Measurements from ENCODE around the gene EDN2. TPM values are rescaled to one million over a fixed set of nuclear protein-coding genes. Genes with fewer than 3 reads are reported as not detected.
A peak's percentile ranks its signal among the peaks of the same experiment; 100 is the strongest.

The EDN2 gene
- total and polyA plus RNA-seq, 11 donors = 0.23 to 3.5 (median 1.9) TPM; not detected in 4

DNA sequence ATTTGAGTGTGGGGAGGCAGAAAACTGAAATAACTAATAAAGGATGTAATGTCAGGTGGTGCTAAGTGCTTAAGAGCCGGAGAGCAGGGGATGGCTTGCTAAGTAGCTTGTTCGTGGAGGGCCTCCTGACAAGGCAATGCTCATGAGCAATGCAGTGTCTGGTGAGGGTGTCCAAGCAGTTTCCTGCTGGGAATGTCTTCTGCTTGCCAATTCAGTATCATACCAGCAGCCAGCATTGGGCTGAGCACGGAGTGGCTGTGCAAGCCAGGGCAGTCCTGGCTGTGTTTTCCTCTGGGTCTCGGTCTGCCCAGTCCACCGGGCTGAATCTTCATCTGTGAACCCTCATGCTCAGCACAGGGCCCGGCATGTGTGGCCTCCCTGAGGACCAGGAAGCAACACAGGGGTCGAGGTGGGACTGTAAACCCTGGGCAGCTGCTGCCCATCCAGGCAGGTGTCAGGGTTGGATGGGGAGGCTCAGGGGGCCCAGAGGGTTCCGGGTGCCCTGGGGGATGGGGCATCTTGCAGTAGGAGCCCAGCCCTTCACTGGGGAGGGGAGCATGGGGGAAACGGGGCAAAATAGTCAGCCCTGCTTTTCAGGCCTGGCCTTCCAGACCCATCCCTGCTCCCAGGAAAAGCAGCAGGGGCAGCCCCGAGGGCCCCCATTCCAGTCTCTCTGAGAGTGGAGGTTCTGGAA lies 27.5 kb downstream of the EDN2 start:
- ATAC-seq (peak in 3 of 4 donors; percentile 27 to 58 (median 35)), DNase-seq (peak in 2 of 5 donors; percentile 30 to 40)
- no peak overlapping the region for H3K4me3 ChIP-seq
- no peaks in the 10 kb centered on the region for H3K9me3 ChIP-seq
- peaks cover 0 to 41% (median 5%) of the 10 kb centered on the region in 12 donors for H3K4me1 ChIP-seq
- H3K36me3 ChIP-seq = no peaks in the 10 kb centered on the region
- no peaks in the 10 kb centered on the region for H3K27me3 ChIP-seq
- peak overlapping the region in 6 of 12 donors; percentile 23 to 72 (median 48) for H3K27ac ChIP-seq
- no peak for TF ChIP-seq POLR2A (IDR thresholded peaks at IDR 0.05)
- TF ChIP-seq, protein P1, sequence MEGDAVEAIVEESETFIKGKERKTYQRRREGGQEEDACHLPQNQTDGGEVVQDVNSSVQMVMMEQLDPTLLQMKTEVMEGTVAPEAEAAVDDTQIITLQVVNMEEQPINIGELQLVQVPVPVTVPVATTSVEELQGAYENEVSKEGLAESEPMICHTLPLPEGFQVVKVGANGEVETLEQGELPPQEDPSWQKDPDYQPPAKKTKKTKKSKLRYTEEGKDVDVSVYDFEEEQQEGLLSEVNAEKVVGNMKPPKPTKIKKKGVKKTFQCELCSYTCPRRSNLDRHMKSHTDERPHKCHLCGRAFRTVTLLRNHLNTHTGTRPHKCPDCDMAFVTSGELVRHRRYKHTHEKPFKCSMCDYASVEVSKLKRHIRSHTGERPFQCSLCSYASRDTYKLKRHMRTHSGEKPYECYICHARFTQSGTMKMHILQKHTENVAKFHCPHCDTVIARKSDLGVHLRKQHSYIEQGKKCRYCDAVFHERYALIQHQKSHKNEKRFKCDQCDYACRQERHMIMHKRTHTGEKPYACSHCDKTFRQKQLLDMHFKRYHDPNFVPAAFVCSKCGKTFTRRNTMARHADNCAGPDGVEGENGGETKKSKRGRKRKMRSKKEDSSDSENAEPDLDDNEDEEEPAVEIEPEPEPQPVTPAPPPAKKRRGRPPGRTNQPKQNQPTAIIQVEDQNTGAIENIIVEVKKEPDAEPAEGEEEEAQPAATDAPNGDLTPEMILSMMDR (IDR thresholded peaks at IDR 0.05) = no peak
- intact Hi-C loops (cut with DNase I) = no loop called here
- WGBS, 4 donors = 66 to 75% (median 72%) methylated on average over 4 to 10 of the region's 10 CpGs

DNA sequence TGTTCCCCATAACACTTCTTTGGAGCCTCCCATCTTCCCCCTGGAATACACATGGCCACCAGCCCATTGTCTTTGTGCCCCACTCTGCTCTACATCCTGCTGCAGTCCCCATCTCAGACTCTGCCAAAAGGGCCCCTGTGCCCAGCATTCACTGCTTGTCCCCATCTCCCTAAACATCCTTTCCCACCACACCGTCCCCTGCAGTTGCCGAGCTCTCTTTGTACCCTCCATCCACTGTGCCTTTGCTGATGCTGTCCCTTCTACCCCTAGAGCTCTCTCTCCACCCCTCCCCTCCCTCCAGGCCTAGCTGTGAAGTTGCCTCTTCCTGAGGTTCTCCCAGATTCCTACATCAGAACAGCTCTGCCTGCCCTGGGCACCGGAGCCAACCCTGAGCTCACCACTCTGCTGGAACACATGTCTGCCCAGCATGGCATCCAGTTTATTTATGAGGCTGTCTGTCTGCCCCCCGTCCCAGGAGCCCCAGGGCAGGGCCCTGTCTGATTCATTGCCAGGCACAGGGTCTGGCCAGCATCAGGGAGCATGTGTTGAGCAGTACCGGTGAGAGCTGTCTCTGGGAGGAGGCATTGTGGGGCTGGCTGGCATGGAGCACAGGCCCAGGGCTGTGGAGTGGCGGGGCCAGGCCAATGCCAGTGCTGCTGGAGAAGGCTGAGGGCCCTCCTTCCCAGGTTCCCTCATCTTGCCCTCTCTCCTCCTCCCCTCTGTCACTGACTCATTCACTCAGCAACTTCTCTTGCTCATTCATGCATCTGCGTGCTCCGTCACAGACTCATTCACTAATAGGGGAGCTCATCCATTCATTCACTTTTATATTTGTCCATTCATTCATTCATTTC lies 28.8 kb downstream of the EDN2 start:
- peak; percentile 79 to 90 (median 80) for DNase-seq

DNA sequence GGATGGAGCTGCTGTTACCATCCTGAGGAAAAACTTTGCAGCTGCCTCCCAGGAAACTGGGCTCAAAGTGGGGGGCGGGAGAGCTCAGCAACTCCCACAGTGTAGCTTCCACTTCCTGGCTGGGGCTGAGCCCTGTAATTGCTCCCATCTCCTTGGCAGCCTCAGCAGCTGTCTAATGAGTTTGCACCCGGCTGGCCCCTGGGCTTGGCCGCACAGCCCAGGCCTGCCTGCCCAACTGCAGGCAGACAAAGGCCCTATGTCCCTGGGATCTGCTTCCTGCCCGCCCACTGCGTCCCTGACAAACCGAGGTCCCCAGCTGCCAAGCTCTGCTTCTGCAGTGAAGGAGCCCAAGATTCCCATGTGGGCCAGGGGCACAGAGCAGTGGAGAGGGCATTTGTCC lies 30.1 kb downstream of the EDN2 start:
- peak in 3 of 4 donors; percentile 10 to 46 (median 41) for ATAC-seq
- Histone ChIP-seq H3K4me3 (no peak overlapping the region), H3K9me3 (no peaks in the 10 kb centered on the region), H3K36me3 (no peaks in the 10 kb centered on the region), H3K27me3 (no peaks in the 10 kb centered on the region), H3K4me1 (peaks cover 0 to 46% (median 5%) of the 10 kb centered on the region in 12 donors), H3K27ac (peak overlapping the region in 2 of 12 donors; percentile 2 to 5)
- WGBS, 4 donors = 54 to 75% (median 61%) methylated on average over 1 to 6 of the region's 6 CpGs
- intact Hi-C loops (cut with DNase I) = no loop called here
- DNase-seq = peak in 3 of 5 donors; percentile 24 to 67 (median 51)
- TF ChIP-seq POLR2A (IDR thresholded peaks at IDR 0.05) = no peak
- TF ChIP-seq, protein P1 (IDR thresholded peaks at IDR 0.05) = no peak

More for the DNA sequence above, 28.8 kb downstream of the EDN2 start:
- 58 to 71% (median 61%) methylated on average over 8 of the region's 8 CpGs for WGBS, 4 donors
- Histone ChIP-seq H3K36me3 (no peaks in the 10 kb centered on the region), H3K27ac (peak overlapping the region in 9 of 12 donors; percentile 5 to 72 (median 49)), H3K4me3 (no peak overlapping the region), H3K4me1 (peaks cover 0 to 41% (median 5%) of the 10 kb centered on the region in 12 donors), H3K27me3 (no peaks in the 10 kb centered on the region), H3K9me3 (no peaks in the 10 kb centered on the region)
- TF ChIP-seq, protein P1 (IDR thresholded peaks at IDR 0.05) = no peak
- no peak for TF ChIP-seq POLR2A (IDR thresholded peaks at IDR 0.05)
- ATAC-seq = peak; percentile 91 to 96 (median 94)
- intact Hi-C loops (cut with DNase I) = no loop called here
